ENCODE results near the gene SURF1.
"Not testable (repeated sequence)": the region's sequence is repeated elsewhere in the genome, so short reads cannot be mapped to it uniquely, and the experiment has no call there.

The SURF1 gene, protein sequence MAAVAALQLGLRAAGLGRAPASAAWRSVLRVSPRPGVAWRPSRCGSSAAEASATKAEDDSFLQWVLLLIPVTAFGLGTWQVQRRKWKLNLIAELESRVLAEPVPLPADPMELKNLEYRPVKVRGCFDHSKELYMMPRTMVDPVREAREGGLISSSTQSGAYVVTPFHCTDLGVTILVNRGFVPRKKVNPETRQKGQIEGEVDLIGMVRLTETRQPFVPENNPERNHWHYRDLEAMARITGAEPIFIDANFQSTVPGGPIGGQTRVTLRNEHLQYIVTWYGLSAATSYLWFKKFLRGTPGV

DNA sequence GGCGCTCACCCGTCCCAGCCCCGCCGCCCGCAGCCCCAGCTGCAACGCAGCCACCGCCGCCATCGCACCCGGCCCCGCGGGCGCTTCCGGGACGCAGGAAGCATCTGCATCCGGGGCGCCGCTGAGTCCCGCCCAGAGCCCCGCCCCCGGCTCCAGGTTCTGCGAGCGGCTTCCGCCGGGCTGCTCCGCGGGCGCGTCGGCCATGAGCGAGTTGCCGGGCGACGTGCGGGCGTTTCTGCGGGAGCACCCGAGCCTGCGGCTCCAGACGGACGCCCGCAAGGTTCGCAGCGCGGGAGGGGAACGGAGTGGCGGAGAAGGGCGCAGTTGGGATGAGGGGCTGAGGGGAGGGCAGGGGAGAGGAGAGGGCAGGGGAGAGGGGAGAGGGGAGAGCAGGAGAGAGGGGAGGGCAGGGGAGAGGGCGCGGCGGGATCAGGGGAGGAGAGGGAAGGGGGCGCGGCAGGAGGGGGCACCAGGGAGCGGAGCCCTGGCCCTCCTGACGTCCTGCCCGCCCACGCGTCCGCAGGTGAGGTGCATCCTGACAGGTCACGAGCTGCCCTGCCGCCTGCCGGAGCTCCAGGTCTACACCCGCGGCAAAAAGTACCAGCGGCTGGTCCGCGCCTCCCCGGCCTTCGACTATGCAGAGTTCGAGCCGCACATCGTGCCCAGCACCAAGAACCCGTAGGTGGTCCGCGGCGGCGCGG lies at the start of gene SURF1, which contains the start of gene SURF2:
TSS of gene SURF1 (minus strand) at position 97 of the 701 bp plus-strand sequence. CDS start at position 63, 34 bp downstream.
TSS of gene SURF2 (plus strand) at position 160 of the 701 bp plus-strand sequence. CDS start at position 203, 43 bp downstream.
- DNase-seq, result peak in 1 of 2 experiments; percentile 40

DNA sequence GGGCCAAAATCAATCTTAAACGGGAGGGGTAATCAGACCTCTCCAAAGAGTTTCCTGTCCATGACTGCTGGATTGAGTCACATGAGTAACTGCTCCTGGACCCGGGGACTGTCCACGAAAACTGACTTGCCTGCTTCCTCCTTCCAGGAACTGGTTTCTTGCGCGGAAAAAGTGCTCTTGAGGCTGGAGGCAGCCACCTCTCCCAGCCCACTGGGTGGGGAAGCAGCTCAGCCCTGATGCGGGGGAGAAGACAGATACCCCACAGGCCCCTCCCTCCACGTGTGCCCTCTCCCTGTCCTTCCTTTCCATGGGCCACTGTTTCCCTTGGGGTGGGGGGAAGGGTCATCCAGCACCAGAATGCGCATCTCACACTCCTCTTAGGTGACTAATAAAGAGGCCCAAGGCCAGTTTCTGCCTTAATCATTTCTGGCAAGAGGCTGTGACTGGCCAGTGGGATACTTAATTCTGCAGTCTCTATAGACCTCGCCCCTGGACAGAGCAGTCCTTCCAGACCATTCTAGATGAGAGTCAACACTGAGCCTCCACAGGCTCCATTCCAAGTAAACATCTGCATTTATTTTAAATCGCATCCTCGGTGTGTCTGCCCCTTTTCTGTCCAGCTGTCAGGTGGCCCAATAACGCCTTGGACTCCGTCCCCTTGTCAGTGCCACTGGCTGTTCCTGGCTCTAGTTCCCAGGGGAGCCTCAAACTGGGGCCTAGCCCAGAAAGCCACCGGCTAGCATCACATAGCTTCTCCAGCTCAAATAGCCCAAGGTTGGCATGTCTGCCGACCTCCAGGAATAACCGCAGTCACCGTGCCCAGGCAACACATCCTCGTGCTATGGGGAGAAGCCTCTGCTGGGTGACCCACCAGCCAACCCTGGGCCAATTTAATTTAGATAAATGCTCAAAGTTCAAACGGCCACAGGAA lies 49.5 kb upstream of the SURF1 start:
- DNase-seq, result no peak

GRCh38 chr9:133404454-133405002 lies 48.2 kb upstream of the SURF1 start:
- no peak for DNase-seq

- DNase-seq, result peak in 1 of 2 experiments; percentile 20
Observed at GRCh38 chr9:133403766-133404453, 47.6 kb upstream of the SURF1 start.

GRCh38 chr9:133402689-133403088 lies 46.4 kb upstream of the SURF1 start:
- no peak for DNase-seq

GRCh38 chr9:133401588-133401987 lies 45.3 kb upstream of the SURF1 start:
- no peak for DNase-seq

GRCh38 chr9:133400292-133400691 lies 44.0 kb upstream of the SURF1 start:
- DNase-seq, result no peak

DNA sequence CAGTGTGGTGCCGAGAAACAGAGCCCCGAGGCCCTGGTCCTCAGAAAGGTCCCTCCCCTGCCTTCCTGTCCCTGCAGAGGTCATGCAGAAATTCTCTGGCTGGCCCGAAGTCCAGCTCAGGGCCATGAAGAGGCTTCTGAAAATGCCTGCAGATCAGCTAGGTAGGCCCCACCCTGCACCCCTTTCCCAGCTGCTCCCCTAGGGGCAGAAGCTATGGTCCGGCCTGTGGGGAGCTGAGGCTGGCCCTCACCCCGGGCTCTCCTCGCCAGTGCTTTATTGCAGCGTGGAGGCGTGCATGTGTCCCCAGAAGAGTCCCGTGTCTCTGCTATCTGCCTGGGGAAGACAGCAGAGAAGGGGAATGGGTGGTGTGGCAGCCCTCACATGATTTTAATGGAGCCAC lies 41.6 kb upstream of the SURF1 start:
- no peak for DNase-seq

- DNase-seq, result no peak
Observed at GRCh38 chr9:133397370-133397769, 41.1 kb upstream of the SURF1 start.

DNA sequence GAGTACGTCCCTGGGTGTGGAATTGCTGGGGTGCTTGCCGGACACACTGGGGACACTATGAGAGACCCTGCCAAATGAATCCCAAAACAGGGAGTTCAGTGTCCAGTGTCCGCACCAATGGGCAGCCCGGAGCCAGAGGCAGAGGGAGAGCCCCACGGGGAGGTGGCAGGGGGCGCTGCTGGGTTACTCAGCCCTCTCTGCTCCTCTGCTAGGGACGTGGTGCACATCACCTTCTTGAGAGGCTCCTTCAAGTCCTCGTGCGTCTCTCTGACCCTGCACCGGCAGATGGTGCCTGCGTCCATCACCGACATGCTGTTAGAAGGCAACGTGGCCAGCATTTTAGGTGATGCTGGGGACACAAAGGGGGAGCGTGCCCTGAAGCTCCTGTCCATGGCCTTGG lies 40.7 kb upstream of the SURF1 start:
- DNase-seq, result no peak

GRCh38 chr9:133394687-133395271 lies 38.5 kb upstream of the SURF1 start:
- DNase-seq, result no peak

DNA sequence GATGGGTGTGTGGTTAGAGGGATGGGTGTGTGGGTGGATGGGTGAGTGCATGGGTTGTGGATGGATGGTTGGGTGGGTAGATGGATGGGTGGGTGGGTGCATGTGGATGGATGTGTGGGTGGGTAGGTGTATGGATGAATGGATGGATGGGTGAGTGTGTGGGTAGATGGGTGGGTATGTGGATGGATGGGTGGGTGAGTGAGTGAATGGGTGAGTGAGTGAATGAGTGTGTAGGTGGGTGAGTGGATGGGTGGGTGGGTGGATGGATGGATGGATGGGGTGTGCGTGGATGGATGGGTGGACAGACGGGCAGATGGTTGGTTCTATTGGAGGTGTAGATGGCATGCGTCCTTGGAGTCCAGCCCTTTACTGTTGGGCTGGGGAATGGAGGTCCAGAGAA lies 37.1 kb upstream of the SURF1 start:
- DNase-seq, result no peak

GRCh38 chr9:133392308-133392707 lies 36.0 kb upstream of the SURF1 start:
- not testable (repeated sequence) for DNase-seq

DNA sequence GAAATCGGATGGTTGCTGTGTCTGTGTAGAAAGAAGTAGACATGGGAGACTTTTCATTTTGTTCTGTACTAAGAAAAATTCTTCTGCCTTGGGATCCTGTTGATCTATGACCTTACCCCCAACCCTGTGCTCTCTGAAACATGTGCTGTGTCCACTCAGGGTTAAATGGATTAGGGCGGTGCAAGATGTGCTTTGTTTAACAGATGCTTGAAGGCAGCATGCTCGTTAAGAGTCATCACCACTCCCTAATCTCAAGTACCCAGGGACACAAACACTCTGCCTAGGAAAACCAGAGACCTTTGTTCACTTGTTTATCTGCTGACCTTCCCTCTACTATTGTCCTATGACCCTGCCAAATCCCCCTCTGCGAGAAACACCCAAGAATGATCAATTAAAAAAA lies 35.2 kb upstream of the SURF1 start:
- DNase-seq, result not testable (repeated sequence)

DNA sequence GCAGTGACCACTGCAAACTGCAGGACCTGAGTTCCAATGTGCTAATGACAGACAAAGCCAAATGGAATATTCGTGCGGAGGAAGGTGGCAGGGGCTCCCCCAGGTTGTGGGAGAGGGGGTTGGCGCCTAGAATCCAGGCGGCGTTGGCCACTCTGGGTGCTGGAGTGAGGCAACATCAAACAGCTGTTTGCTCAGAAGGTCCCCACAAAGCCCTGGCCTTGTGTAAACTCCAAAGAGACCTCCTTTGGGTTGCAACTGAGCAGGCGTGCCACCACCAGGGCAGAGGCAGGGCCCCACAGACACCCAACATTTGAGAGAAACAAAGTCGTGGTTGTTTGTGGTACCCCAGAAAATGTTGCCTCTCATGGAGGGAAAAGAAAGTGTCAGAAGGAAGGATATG lies 34.4 kb upstream of the SURF1 start:
- DNase-seq, result no peak

DNA sequence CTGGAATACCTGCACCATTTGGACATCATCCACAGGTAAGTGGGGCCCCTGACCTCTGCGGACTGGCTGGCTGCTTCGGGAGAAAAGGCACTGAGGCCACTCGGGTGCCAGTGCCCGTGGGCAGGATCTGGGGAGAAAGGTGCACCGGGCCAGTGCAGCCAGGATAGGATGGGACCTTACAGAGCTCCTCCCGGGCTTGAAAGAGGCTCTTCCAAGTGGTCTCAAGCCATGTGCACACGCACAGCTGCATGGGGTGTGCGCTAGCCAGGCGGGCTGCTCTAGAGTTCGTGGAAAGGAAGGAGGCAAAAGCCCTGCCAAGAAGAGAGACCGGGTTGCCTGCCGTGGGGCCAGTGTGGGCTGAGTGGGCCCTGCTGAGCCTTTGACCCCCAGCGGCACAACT lies 33.3 kb upstream of the SURF1 start:
- no peak for DNase-seq

GRCh38 chr9:133389025-133389557 lies 32.8 kb upstream of the SURF1 start:
- DNase-seq, result no peak

- DNase-seq, result no peak
Observed at GRCh38 chr9:133387680-133388079, 31.4 kb upstream of the SURF1 start.

DNA sequence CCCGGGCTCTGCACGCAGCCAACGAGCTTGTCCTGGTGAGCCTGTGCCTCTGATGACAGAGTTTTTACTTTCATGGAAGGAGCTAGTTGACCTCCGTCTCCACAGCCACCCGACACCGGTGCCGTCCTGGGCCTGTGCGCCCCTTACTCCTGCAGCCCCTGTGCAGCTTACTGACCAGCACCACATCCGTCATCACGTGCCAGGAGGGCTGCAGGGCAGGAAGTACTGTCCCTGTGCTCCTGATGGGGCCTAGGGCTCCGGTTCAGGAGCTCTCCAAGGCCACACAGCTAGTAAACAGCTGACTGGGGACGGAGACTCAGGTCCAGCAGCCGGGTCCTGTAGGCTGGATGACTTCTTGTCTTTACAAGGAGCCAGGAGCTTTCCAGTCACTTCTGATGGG lies 30.1 kb upstream of the SURF1 start:
- DNase-seq, result no peak

DNA sequence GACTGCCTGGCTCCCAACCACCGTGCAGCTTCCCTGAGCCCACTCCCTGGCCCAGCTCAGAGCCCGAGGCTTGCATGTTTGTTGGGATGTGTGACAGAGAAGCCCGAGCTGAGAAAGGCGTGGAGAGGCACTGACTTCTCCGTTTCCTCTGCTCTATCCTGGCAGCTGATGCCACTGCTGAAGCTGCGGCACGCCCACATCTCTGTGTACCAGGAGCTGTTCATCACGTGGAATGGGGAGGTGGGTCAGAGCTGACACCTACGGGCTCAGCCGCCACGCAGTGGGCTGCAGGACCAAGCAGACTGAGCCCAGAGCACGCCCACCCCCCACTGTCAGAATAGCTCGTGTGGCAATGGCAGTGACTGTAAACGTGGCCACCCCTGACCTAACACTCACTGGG lies 29.2 kb upstream of the SURF1 start:
- DNase-seq, result no peak

DNA sequence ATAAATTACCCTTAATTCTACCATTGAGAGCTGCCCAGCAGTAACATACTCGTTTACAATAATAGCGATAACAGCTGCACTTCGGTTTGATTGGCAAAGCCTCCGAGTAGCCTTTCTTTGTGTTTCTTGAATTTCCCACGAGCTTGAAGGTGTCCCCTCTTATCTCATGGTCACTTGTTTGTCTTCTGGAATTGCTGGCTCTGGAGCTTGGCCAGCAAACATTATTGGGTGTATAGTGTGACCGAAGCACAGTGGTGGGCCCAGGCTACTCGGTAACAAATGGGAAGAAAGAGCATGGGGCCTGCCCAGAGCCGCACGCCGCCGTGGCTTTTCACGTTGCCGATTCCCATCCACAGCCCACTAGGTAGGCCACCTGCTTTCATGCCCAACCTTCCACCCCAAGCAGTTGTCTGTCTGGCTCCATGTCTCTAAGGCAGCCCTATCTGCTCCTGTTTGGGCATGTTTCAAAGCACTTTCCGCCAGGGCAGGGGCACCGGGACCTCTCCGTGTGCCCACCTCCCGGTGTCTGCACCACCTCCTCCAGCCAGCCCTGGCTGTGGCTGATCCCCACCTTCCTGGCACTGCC lies 28.5 kb upstream of the SURF1 start:
- DNase-seq, result no peak
